Measurements from ENCODE around the gene TBCD.
"Not testable (repeated sequence)": the region's sequence is repeated elsewhere in the genome, so short reads cannot be mapped to it uniquely, and the experiment has no call there.

Gene TBCD

DNA sequence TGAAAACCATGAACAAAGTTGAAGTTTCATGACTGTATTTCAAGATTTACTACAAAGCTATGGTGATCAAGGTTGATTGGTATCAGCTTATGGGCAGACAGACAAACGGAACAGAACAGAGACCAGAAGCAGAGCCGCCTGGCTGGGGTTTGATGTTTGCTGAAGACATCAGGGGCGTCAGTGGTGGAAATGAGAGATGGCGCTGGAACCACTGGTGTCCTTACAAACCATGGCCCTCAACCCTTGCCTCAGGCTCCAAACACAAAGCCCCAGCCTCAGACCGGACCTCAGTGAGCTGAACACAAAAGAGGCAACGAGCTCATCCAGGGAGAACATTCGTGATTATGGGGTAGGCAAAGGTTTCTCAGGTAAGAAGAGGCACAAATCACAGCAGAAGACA is 214.6 kb downstream of the TBCD start:
- Histone ChIP-seq H4K8ac (ENCODE audit: low read depth, low read length) (no peak overlapping the region), H3K27me3 (ENCODE audit: control insufficient read depth in 3 of 3, insufficient read depth in 3 of 3, low read depth in 1 of 3, low read length in 3 of 3) (no peaks in the 10 kb centered on the region), H3K9ac (ENCODE audit: low read depth, low read length, poor library complexity) (no peak overlapping the region), H3K14ac (ENCODE audit: low read length) (no peak overlapping the region), H3K4me3 (ENCODE audit: low read length in 2 of 2) (no peak overlapping the region), H2BK5ac (ENCODE audit: low read length) (no peak overlapping the region), H2BK120ac (ENCODE audit: low read depth, low read length) (no peak overlapping the region), H2BK12ac (ENCODE audit: low read length) (no peak overlapping the region), H3K36me3 (replicated peaks in 1 of 2; ENCODE audit: control insufficient read depth in 2 of 2, insufficient read depth in 2 of 2, low read length in 2 of 2) (no peaks in the 10 kb centered on the region), H3K9me3 (replicated peaks in 1 of 2; ENCODE audit: control insufficient read depth in 2 of 2, insufficient read depth in 1 of 2, low read depth in 1 of 2, low read length in 2 of 2) (peaks cover 0 to 7% of the 10 kb centered on the region in 2 donors), H3K79me1 (ENCODE audit: low read depth, low read length) (no peaks in the 10 kb centered on the region), H3K23ac (ENCODE audit: low read depth, low read length, poor library complexity) (no peak overlapping the region), H3K27ac (replicated peaks; ENCODE audit: low read length) (no peak overlapping the region), H3K18ac (ENCODE audit: low read length) (no peak overlapping the region), H2AK5ac (ENCODE audit: low read depth, low read length) (no peak overlapping the region), H3K4me2 (ENCODE audit: insufficient read depth, low read length, poor library complexity, severe bottlenecking) (no peak overlapping the region), H3K4ac (ENCODE audit: low read length) (no peak overlapping the region), H4K91ac (ENCODE audit: low read depth, low read length, poor library complexity) (no peak overlapping the region), H3K4me1 (ENCODE audit: control insufficient read depth in 2 of 2, insufficient read depth in 1 of 2, low read depth in 1 of 2, low read length in 2 of 2) (peaks cover 0 to 3% of the 10 kb centered on the region in 2 donors), H2BK15ac (ENCODE audit: low read length) (no peak overlapping the region), H2AFZ (ENCODE audit: low read length) (no peak overlapping the region)
- no peak for DNase-seq (ENCODE audit: low spot score)
- WGBS, 2 donors (ENCODE audit: extremely low coverage in 2 of 2, insufficient read length in 2 of 2, insufficient replicate concordance in 1 of 2) = no CpG with 5 or more reads among the region's 7 CpGs

DNA sequence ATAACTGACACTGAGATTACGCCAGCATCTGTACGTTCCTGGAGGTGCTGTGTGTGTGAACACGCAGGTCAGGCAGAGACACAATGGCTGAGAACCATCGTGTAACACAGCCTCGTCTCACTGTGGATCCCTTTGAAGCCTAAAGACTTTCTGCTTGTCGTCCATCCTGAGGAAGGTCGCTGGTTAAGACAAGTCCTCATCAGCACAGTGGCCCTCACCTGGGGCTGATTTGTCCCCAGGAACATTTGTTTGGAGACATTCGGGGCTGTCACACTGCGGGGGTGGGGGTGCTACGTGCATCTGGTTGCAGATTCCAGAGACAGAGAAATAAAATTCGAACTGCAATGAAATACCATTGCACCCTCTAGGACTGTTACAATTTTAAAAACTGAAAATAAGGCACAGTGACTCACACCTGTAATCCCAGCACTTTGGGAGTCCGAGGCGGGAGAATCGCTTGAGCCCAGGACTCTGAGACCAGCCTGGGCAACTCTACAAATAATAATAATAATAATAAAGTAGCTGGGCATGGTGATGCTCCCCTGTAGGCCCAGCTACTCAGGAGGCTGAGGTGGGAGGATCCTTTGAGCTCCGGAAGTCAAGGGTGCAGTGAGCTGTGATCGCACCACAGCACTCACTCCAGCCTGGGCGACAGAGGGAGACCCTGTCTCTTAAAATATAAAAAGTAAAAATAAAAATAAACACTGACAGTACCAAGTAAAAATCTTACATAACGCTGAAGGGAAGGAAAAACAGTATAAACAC is 215.6 kb downstream of the TBCD start:
- H3K4me1 ChIP-seq (ENCODE audit: control insufficient read depth in 2 of 2, insufficient read depth in 1 of 2, low read depth in 1 of 2, low read length in 2 of 2) = peaks cover 0 to 3% of the 10 kb centered on the region in 2 donors
- H4K91ac ChIP-seq (ENCODE audit: low read depth, low read length, poor library complexity) = no peak overlapping the region
- H3K79me1 ChIP-seq (ENCODE audit: low read depth, low read length) = no peaks in the 10 kb centered on the region
- H3K9me3 ChIP-seq (replicated peaks in 1 of 2; ENCODE audit: control insufficient read depth in 2 of 2, insufficient read depth in 1 of 2, low read depth in 1 of 2, low read length in 2 of 2) = peaks cover 0 to 7% of the 10 kb centered on the region in 2 donors
- no CpG with 5 or more reads among the region's 18 CpGs for WGBS, 2 donors (ENCODE audit: extremely low coverage in 2 of 2, insufficient read length in 2 of 2, insufficient replicate concordance in 1 of 2)
- H3K9ac ChIP-seq (ENCODE audit: low read depth, low read length, poor library complexity) = no peak overlapping the region
- H2BK5ac ChIP-seq (ENCODE audit: low read length) = no peak overlapping the region
- H2BK12ac ChIP-seq (ENCODE audit: low read length) = no peak overlapping the region
- no peak overlapping the region for H2AK5ac ChIP-seq (ENCODE audit: low read depth, low read length)
- no peak overlapping the region for H3K14ac ChIP-seq (ENCODE audit: low read length)
- H3K4me3 ChIP-seq (ENCODE audit: low read length in 2 of 2) = no peak overlapping the region
- no peaks in the 10 kb centered on the region for H3K36me3 ChIP-seq (replicated peaks in 1 of 2; ENCODE audit: control insufficient read depth in 2 of 2, insufficient read depth in 2 of 2, low read length in 2 of 2)
- H3K18ac ChIP-seq (ENCODE audit: low read length) = no peak overlapping the region
- no peak overlapping the region for H3K4ac ChIP-seq (ENCODE audit: low read length)
- no peak overlapping the region for H3K4me2 ChIP-seq (ENCODE audit: insufficient read depth, low read length, poor library complexity, severe bottlenecking)
- no peak overlapping the region for H4K8ac ChIP-seq (ENCODE audit: low read depth, low read length)
- H2BK15ac ChIP-seq (ENCODE audit: low read length) = no peak overlapping the region
- DNase-seq (ENCODE audit: low spot score) = no peak
- H3K27ac ChIP-seq (replicated peaks; ENCODE audit: low read length) = no peak overlapping the region
- no peaks in the 10 kb centered on the region for H3K27me3 ChIP-seq (ENCODE audit: control insufficient read depth in 3 of 3, insufficient read depth in 3 of 3, low read depth in 1 of 3, low read length in 3 of 3)
- no peak overlapping the region for H2BK120ac ChIP-seq (ENCODE audit: low read depth, low read length)
- H3K23ac ChIP-seq (ENCODE audit: low read depth, low read length, poor library complexity) = no peak overlapping the region
- H2AFZ ChIP-seq (ENCODE audit: low read length) = no peak overlapping the region

DNA sequence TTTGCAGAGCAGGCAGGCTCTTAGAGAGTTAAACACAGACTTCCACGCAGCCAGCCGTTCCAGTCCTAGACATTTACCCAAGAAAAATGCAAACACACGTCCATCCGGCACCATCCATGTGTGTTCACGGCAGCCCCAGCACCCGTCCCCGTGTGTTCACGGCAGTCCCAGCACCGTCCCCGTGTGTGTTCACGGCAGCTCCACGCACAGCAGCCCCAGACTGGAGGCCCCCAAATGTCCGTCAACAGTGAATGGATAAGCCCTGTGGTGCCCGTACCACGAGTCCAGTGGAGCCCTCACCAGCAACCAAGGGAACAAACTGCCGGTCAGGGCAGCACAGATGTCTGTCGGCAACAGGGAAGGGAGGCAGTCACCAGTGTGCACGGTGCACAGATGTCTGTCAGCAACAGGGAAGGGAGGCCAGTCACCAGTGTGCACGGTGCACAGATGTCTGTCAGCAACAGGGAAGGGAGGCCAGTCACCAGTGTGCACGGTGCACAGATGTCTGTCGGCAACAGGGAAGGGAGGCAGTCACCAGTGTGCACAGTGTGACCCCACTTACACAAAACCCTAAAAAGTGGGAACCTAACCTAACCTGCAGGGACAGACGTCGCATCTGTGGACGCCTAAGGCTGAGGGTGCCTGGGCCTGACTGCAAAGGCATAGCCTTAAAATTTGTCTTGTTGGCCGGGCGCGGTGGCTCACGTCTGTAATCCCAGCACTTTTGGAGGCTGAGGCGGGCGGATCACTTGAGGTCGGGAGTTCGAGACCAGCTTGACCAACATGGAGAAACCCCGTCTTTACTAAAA is 216.4 kb downstream of the TBCD start:
- not testable (repeated sequence) for H3K36me3 ChIP-seq (replicated peaks in 1 of 2; ENCODE audit: control insufficient read depth in 2 of 2, insufficient read depth in 2 of 2, low read length in 2 of 2); H3K79me1 ChIP-seq (ENCODE audit: low read depth, low read length); H4K8ac ChIP-seq (ENCODE audit: low read depth, low read length); H3K23ac ChIP-seq (ENCODE audit: low read depth, low read length, poor library complexity); H3K4ac ChIP-seq (ENCODE audit: low read length); H3K4me2 ChIP-seq (ENCODE audit: insufficient read depth, low read length, poor library complexity, severe bottlenecking); H3K4me1 ChIP-seq (ENCODE audit: control insufficient read depth in 2 of 2, insufficient read depth in 1 of 2, low read depth in 1 of 2, low read length in 2 of 2); H3K4me3 ChIP-seq (ENCODE audit: low read length in 2 of 2); H3K27ac ChIP-seq (replicated peaks; ENCODE audit: low read length); DNase-seq (ENCODE audit: low spot score); H3K27me3 ChIP-seq (ENCODE audit: control insufficient read depth in 3 of 3, insufficient read depth in 3 of 3, low read depth in 1 of 3, low read length in 3 of 3); H2BK5ac ChIP-seq (ENCODE audit: low read length); H2AK5ac ChIP-seq (ENCODE audit: low read depth, low read length); H3K9ac ChIP-seq (ENCODE audit: low read depth, low read length, poor library complexity); H4K91ac ChIP-seq (ENCODE audit: low read depth, low read length, poor library complexity); H3K9me3 ChIP-seq (replicated peaks in 1 of 2; ENCODE audit: control insufficient read depth in 2 of 2, insufficient read depth in 1 of 2, low read depth in 1 of 2, low read length in 2 of 2); H2BK120ac ChIP-seq (ENCODE audit: low read depth, low read length); H2BK15ac ChIP-seq (ENCODE audit: low read length); H2AFZ ChIP-seq (ENCODE audit: low read length)
- Histone ChIP-seq H3K18ac (ENCODE audit: low read length) (peak overlapping the region; percentile 48), H3K14ac (ENCODE audit: low read length) (peak overlapping the region; percentile 21), H2BK12ac (ENCODE audit: low read length) (peak overlapping the region; percentile 22)
- no CpG with 5 or more reads among the region's 33 CpGs for WGBS, 2 donors (ENCODE audit: extremely low coverage in 2 of 2, insufficient read length in 2 of 2, insufficient replicate concordance in 1 of 2)

DNA sequence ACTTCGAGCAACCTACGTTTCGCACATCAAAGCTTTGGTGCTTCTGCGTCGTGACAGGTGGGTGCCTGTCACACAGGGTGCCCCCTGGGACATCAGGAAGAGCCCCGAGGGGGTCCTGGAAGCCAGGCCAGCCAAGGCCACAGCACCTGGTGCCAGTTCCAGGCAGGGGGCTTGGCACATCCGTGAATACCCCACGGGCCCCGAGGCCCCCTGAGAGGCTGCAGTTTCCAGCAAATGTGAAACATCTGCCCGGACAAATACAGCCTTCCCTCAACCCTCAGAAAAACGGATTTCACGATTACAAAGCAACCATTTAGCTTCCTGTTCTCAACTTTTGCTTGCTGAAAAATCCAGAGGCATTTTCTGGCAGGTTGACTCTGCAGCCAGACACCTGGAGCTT is 218.2 kb downstream of the TBCD start:
- Histone ChIP-seq H4K91ac (ENCODE audit: low read depth, low read length, poor library complexity) (no peak overlapping the region), H3K4me2 (ENCODE audit: insufficient read depth, low read length, poor library complexity, severe bottlenecking) (no peak overlapping the region), H2AFZ (ENCODE audit: low read length) (no peak overlapping the region), H2AK5ac (ENCODE audit: low read depth, low read length) (no peak overlapping the region), H4K8ac (ENCODE audit: low read depth, low read length) (no peak overlapping the region), H2BK5ac (ENCODE audit: low read length) (no peak overlapping the region), H2BK12ac (ENCODE audit: low read length) (no peak overlapping the region), H3K4me1 (ENCODE audit: control insufficient read depth in 2 of 2, insufficient read depth in 1 of 2, low read depth in 1 of 2, low read length in 2 of 2) (peaks cover 0 to 3% of the 10 kb centered on the region in 2 donors), H3K36me3 (replicated peaks in 1 of 2; ENCODE audit: control insufficient read depth in 2 of 2, insufficient read depth in 2 of 2, low read length in 2 of 2) (no peaks in the 10 kb centered on the region), H3K9me3 (replicated peaks in 1 of 2; ENCODE audit: control insufficient read depth in 2 of 2, insufficient read depth in 1 of 2, low read depth in 1 of 2, low read length in 2 of 2) (peaks cover 0 to 9% of the 10 kb centered on the region in 2 donors), H3K18ac (ENCODE audit: low read length) (no peak overlapping the region), H2BK15ac (ENCODE audit: low read length) (no peak overlapping the region), H3K27ac (replicated peaks; ENCODE audit: low read length) (no peak overlapping the region), H3K9ac (ENCODE audit: low read depth, low read length, poor library complexity) (no peak overlapping the region), H3K14ac (ENCODE audit: low read length) (no peak overlapping the region), H2BK120ac (ENCODE audit: low read depth, low read length) (no peak overlapping the region), H3K23ac (ENCODE audit: low read depth, low read length, poor library complexity) (no peak overlapping the region), H3K4me3 (ENCODE audit: low read length in 2 of 2) (no peak overlapping the region), H3K27me3 (ENCODE audit: control insufficient read depth in 3 of 3, insufficient read depth in 3 of 3, low read depth in 1 of 3, low read length in 3 of 3) (no peaks in the 10 kb centered on the region), H3K79me1 (ENCODE audit: low read depth, low read length) (no peaks in the 10 kb centered on the region), H3K4ac (ENCODE audit: low read length) (no peak overlapping the region)
- no peak for DNase-seq (ENCODE audit: low spot score)
- no CpG with 5 or more reads among the region's 12 CpGs for WGBS, 2 donors (ENCODE audit: extremely low coverage in 2 of 2, insufficient read length in 2 of 2, insufficient replicate concordance in 1 of 2)
